DOHH2 (cell line): ENCODE results near the gene TUBB2B.

Experiments used
- CTCF ChIP-seq: fragments of 200-600 bp; sonication (generic); IDR thresholded peaks from one replicate; pipeline ENCODE4 v1.5.1; 2014; ENCODE audit warnings: antibody characterized with exemption, mild to moderate bottlenecking, low read depth, low read length; ENCODE audit not compliant: poor library complexity, severe bottlenecking
- EZH2phosphoT487 ChIP-seq: fragments of 200-600 bp; sonication (generic); IDR thresholded peaks from 2 replicates; pipeline ENCODE4 v1.6.1; 2017; ENCODE audit warnings: borderline replicate concordance, mild to moderate bottlenecking, antibody characterized with exemption, low read length, moderate library complexity, mixed read lengths

DNA sequence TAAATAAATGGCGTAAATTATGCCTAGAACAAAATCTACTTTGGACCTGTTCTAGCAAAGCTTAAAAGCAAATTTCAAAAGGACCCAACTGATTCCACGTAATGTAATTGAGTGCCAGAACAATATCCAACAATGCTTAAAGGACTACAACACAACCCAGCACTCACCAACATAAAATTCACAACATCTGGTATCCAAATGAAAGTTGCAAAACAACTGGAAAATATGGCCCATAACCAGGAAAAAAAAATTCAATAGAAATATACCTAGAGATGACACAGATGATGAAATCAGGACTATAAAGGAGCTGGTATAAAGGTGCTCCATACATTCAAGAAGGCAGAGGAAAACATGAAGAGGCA, 14.1 kb downstream of the TUBB2B start:
- TF ChIP-seq CTCF (no peak), EZH2phosphoT487 (no peak)
